SW 1271 (cell line): ENCODE data around the gene PPP1R15B.

Experiments used
- DNase-seq, 2 experiments: peaks; one replicate each; lab custom pipeline; 2025; lab: John Stamatoyannopoulos, UW

Gene PPP1R15B

GRCh38 chr1:204400882-204401510 lies 10.6 kb downstream of the PPP1R15B start:
- no peak for DNase-seq

GRCh38 chr1:204398197-204399125 lies 13.2 kb downstream of the PPP1R15B start:
- DNase-seq, result peak; percentile 70 to 82

DNA sequence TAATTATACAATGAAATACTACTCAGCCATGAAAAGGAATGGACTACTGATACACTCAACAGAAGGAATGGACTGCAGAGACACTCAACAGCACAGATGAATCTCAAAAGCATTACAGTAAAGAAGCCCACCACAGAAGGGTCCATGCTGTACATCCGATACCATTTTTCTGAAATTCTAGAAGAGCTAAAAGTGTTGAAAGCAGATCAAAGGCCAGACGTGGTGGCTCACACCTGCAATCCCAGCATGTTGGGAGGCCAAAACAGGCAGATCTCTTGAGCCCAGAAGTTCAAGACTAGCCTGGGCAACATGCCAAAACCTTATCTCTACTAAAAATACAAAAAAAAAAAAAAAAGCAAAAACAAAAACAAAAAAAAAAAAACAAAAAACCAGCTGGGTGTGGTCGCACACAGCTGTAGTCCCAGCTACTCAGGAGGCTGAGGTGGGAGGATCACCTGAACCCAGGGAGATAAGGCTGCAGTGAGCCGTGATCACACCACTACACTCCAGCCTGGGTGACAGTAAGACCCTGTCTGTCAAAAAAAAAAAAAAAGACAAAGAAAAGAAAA lies 15.5 kb downstream of the PPP1R15B start:
- DNase-seq, result no peak

DNA sequence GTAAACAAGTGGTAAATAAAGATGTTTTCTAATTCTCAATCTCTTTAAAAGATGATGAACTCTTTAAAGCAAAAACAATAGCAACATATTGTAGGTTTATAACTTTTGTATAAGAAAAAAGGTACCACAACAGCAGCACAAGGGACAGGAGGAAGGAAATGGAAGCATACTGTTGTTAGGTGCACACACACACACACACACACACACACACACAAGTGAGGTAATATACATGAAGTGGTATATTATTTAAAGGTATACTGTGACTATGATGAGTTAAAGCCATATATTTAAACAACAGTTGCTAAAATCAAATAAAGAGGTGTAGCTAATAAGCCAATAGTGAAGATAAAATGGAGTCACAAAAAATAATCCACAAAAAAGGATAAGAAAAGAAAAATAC lies 20.0 kb downstream of the PPP1R15B start:
- DNase-seq, result no peak

GRCh38 chr1:204390751-204391466 lies 20.7 kb downstream of the PPP1R15B start:
- no peak for DNase-seq

- DNase-seq, result no peak
Observed at GRCh38 chr1:204385727-204386126, 25.9 kb downstream of the PPP1R15B start.

- DNase-seq, result no peak
Observed at GRCh38 chr1:204384636-204385352, 26.8 kb downstream of the PPP1R15B start.

- DNase-seq, result no peak
Observed at GRCh38 chr1:204383163-204383904, 28.3 kb downstream of the PPP1R15B start.

GRCh38 chr1:204382714-204383083 lies 28.9 kb downstream of the PPP1R15B start:
- no peak for DNase-seq

DNA sequence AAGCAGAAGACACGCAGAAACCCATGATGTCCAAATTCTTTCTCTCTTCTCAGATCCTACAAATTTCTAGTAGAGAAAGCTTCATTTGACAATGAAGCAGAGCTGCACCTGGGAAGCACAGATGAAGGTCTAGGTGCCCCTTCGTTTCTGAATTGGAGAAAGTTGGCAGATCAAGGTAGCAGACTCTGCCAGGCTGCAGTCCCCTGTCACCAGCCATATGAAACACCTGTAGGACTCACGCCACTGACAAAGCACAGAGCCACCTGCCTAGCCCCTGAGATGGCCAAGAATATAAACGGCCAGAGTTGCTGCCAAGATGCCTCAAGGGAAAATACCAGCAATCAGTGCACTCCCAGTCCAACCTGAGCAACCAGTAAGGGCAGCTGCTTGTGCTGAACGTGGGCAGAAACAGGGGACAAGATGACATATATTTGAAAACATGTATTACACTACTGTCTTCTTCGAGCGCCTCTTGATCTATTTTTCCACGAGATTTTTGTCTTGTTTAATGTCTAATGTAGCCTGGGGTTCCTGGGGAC lies 31.3 kb downstream of the PPP1R15B start:
- DNase-seq, result no peak

DNA sequence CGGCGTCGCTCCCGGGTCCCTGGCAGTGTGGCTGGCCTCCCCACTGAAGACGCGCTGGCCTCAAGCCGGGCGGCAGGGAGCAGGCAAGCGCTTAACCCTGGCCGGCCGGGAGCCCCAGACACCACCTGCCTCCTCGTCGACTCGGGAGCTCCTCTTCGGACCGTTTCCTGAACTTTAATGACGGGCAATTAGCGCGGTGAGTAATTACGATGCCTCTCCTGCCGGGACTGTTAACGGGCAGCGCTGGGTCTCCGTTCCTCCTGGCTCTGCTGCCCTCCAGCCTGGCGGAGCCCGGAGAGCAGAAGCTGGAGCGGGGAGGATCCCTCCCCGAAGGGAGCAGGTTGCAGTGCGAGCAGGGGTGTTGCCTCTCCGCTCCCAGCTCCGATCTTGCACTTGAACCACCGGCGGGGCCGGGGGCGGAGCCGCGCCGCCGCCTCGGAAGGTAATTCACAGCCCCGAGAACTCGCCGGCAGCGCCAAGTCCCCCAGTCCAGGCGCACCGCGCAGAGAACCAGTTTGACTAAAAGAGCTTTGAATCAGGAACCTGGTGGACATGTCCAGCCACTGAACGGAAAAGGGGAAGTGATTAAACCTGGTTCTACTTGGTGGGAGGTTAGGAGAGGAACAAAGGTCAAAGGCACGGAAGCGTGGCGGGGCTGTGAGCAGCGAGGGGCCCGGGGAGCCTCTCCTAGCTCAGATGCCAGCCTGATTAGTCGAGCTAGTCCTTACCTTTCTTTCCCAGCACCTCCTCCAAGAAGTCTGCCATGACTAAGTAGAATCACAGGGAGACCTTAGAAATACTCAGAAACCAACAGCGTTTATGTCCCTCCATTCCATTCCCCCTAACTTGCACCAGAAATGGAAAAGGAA lies 33.6 kb downstream of the PPP1R15B start:
- DNase-seq, result no peak

- no peak for DNase-seq
Observed at GRCh38 chr1:204376919-204377799, 34.5 kb downstream of the PPP1R15B start.

- DNase-seq, result no peak
Observed at GRCh38 chr1:204376465-204376864, 35.2 kb downstream of the PPP1R15B start.

DNA sequence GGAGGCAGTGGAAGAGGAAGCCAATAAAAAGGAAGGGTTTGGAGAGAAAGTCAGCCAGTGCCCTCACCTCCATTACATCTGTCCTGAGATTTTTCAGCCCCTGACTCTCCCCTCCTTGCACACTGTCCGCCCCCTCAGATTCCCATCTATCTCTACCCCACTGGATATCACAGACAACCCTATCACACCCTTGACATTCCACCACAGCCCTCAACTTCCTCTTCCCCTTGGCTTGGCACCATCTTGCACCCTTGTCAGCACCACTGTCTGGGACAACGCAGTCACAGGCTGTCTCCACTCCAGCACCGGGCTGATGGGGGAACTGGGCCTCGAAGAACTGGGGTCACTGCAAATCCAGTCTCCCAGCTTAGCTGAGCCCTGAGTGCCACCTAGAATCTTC lies 37.7 kb downstream of the PPP1R15B start:
- no peak for DNase-seq

GRCh38 chr1:204370176-204370575 lies 41.4 kb downstream of the PPP1R15B start:
- DNase-seq, result no peak

GRCh38 chr1:204368996-204369726 lies 42.5 kb downstream of the PPP1R15B start:
- no peak for DNase-seq

GRCh38 chr1:204367956-204368355 lies 43.7 kb downstream of the PPP1R15B start:
- DNase-seq, result no peak
